Renal cortex interstitium (tissue), 11 donors: ENCODE data around the gene CHKA. TPM values are rescaled to one million over a fixed set of nuclear protein-coding genes. Genes with fewer than 3 reads are reported as not detected.

Source experiments
- DNase-seq, 11 donors: peaks; one replicate each; pipeline ENCODE4 v3.0.0-alpha.2; 2013; ENCODE audit warnings: low read depth in 9 of 11, low spot score in 4 of 11; ENCODE audit errors: extremely low read depth in 1 of 11
- polyA plus RNA-seq, 3 donors: library from polyadenylated mRNA; unstranded; fragments of 120-200 nt; gene quantifications; one replicate each; pipeline ENCODE4 v1.2.1, GENCODE V29; 2013; ENCODE audit not compliant: insufficient read length in 3 of 3

The CHKA gene
- polyA plus RNA-seq, 3 donors = 31.9 to 49.8 (median 36.2) TPM

DNA sequence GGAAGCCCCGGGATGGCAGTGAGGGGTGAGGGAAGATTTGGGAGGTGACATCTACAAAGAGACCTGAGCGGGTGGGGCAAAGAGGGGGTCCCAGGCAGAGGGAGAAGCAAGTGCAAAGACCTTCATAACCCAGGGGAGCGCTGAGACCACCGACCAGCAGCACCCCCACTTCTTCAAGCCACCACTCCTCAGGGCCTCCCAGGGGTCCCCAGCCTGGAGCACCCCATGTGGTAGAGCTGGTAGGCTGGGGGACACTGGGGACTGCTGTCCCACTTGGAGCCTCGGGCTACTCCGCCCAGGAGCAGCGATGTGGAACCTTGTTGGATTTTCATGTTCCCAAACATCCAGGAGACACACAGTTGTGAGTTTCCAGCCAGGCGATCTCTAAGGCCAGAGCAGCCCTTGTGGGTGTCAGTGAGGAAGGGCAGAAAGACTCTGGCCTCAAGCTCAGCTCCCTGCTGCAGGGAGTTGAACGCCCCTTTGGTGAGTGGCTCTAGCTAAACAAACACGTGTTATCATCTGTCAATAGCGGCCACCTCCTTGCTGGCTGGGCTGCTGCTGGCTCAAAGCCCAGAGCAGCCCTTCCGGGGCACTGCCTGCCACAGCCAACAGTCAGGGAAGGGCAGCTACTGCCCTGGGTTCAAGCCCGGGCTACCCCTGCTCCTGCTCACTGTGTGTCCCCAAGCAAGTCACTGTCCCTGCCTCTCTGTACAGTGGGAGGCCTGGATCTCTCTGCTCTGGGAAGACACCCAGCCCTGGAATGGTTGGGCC, 25.7 kb upstream of the CHKA start:
- no peak for DNase-seq

DNA sequence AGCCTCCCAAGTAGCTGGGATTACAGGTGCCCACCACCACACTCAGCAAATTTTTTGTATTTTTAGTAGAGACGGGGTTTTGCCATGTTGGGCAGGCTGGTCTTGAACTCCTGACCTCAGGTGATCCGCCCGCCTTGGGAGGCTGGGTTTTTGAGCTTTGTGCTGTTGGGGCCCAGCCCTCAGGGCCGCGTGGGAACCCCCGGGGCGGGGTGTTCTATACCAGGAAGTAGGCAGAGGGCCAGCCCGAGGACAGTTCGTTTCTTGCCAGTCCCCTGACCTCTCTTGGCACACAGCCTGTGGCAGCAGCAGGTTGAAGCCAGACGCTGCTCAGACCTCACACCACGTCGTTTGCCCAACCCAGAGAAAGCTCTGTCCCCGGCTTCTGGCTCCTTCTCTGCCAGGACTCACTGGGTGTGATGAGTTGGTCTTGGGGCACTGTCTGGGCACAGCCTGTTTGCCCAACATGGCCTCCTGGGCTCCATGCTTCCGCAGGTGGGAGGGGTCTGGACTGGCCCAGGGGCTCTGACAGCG, 24.9 kb upstream of the CHKA start:
- DNase-seq = no peak

DNA sequence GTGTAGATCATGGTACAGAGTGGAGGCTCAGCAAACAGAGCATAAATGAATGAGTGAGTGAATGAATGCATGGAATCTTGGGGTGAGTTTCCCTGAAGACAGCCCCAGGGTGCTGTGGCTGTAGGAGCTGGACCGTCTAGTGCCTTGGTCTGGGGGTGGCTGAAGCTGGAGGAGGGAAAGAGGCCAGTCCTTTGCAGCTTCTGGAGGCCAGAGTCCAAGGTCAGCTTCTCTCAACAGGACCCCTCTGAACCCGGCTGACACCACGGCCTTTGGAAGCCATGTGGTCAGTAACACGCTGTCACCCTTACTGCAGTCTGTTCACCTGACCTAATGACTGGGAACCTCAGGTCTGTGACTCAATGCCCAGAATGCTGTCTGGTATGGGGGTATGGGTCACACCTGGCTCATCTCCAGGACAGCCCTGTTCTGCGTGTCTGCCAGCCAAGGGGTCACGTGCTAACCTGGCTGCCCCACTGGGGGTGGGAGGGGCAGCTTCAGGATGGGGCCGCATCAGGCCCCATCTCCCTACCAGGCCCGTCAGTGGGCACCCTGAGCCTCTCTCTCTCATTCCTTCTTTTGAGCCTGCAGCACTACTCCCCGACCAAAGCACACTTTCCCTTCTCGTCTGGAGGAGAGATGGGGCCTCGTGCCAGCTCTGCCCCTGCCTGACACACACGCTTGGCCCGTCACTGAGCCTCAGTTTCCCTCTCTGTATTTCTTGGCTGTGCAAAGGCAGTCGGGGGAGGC, 24.1 kb upstream of the CHKA start:
- DNase-seq = no peak

DNA sequence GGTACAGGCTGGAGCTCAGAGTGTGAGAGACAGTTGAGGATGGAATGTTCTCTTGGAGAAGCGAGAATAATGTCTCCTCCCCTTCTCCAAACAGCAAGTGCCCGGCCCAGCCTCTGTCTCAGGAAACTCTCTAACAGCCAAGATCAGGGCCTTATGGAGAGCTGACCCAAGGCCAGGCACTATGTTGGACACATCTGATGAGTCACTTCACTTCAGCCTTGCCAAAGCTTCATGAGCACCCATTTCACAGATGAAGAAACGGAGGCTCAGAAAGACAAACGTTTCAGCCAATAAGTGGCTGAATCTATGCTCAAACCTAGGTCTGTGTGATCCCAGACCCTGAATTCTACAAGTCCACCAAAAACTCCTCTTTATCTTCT, 22.1 kb upstream of the CHKA start:
- no peak for DNase-seq

DNA sequence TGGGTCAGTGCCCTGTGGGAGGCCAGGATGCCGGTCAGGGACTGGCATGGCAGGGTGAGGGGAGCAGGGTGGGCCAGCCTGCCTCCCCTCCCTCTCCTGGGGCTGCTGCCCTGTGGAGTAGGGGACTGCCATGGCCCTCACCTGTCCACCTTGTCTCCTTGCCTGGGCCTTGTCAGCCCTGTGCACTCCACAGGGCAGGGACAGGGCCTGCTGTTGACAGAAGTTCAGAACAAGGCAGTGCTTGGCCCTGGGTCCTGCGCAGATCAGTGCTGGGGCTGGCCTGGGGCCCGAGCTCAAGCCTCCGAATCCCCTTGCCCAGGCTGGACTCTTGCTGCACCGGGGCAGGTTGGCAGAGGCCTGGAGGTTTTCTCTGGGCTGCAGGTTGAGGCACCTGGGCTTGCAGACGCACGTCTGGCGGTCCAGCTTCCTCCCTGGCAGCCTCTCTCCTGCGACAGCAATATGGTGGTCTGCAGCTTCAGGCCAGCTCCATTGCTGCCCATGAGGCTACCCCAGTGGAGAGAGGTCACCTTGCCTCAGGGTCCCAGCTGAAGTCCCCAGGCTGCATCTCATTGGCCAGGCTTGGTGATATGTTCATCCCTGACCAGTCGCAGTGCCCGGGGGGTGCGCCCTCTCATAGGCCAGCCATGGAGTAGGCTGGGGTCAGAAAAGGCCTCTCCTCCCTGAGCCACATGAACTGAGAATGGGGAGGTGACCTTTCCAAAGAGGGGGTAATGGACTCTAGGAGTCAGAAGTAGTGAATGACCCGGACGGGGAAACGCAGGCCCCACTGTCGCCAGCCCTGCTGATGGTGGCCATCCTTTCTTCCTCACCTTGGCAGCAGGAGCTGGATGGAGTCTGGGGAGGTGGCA, 21.5 kb upstream of the CHKA start:
- DNase-seq = no peak

DNA sequence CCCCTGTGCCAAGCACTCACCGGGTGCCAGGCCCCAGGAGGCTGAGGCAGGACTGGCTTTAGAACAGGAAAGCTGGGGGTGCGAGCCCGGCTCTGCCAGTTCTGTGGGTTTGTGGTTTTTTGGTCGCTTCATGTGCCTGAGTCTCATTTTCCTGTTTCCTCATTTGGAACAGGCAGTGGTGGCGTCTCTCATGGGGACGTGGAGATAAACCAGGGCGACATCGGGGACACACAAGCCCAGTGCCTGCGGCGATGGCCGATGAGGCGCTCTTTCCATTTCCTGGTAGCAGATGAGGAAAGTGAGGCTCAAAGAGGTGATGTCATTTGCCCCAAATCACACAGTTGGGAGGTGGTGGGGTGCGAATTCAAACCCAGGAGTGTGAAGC, 20.8 kb upstream of the CHKA start:
- no peak for DNase-seq

DNA sequence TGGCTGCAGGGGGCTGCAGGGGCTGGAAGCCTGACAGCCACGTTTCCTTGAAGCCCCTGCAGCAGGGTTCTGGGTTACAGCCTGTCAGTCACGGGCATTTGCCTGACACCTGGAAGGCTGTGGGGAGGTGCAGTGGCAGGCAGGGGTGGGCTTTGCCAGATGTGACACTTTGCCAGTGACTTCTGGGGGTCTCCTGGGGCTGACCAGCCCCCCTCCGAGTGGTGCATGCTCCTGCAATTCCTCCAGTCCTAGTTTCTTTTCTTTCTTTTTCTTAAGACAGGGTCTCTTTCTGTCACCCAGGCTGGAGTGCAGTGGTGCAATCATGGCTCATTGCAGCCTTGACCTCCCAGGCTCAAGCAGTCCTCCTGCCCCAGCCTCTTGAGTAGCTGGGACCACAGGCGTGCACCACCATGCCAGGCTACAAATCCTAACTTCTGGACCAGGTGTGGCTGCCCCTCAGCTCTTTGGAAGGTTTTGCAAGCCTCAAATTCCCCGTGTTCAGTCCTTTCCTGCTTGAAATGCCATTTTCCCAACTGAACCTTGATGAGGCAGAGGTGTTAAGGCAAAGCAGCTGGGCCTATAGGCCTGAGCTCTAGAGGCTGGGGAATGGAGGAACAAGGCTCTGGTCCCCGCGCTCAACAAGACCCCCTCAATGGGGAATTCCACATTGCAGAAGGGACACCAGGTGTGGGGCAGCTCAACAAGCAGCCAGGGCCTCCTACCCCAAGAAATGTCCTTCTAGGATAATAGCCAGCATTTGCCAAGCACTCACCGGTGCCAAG, 20.2 kb upstream of the CHKA start:
- DNase-seq = no peak

DNA sequence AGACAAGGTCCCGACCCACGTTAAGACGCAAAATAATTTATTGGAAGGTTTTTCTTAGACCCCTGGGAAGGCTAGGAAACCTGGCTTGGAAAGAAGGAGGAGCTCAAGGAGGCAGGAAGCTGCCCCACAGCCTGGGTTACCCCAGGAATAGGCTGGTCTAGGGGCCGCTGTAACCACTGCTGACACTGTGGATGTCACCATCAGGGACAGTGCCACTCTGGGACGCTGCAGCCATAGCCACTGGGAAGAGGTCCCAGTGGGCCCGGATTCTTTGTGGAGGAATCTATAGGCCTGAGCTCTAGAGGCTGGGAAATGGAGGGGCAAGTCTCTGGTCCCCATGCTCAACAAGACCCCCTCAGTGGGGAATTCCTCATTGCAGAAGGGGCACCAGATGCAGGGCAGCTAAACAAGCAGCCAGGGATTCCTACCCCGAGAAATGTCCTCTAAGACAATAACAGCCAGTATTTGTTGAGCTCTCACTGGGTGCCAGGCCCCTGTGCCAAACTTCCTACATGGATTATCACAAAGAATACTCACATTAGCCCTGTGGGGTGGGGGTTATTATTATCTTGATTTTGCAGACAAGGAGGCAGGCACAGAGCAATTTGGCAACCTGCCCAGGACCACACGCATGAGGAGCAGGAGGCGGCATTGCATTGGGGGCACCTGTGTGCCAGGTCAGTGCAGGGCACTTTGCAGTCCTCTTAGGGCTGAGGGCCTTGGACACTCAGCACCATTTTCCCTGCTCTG, 19.5 kb upstream of the CHKA start:
- DNase-seq = no peak

DNA sequence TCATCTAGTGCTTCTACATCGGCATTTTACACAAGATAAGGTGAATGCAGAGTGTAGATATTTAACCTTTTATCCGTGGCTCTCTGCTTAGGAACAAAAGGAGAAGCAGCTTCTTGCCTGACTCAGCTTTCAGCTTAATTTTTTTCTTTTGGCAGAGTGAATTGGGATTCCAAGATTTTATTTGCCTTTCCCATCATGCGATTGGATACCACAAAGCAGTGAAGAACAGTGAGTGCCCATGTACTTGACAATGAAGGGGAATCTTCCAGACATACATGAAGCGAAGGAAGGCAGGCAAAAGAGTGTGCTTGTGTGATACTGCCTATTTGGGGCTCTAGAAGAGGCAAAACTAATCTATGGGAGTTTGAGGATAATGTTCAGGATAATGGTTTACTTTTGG, 17.0 kb upstream of the CHKA start:
- no peak for DNase-seq

DNA sequence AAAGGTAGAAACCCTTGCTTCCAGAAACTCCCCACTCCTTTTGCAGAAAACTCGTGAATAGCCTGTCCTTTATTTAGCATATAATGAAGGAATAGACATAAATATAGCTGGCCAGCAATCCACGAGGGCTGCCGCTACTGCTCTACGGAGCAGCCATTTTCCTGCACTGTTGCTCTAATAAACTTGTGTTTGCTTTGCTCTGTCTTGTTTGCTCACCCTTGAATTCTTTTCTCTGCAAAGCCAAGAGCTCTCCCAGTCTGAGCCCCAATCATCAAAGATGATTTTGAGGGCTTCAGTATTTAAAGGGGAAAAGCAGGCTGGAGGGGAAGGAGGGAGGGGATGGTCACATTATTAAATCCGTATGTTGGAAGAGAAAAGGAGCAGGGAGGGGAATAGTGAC, 16.6 kb upstream of the CHKA start:
- no peak for DNase-seq

DNA sequence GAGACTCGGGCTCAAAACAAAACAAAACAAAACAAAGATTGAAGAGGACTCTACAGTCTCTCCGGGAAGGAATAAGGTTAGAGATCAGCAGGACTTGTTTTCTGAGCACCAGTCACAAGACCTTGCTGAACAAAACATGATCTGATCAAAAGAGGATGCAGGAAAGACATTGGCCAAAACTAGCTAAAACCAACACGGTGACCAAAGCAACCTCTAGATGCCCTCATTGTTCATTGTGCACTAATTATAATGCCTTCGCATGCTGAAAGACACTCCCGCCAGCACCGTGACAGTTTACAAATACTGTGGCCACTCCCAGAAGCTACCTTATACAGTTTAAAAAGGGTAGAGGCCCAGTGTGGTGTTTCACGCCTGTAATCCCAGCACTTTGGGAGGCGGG, 15.7 kb upstream of the CHKA start:
- DNase-seq = no peak

DNA sequence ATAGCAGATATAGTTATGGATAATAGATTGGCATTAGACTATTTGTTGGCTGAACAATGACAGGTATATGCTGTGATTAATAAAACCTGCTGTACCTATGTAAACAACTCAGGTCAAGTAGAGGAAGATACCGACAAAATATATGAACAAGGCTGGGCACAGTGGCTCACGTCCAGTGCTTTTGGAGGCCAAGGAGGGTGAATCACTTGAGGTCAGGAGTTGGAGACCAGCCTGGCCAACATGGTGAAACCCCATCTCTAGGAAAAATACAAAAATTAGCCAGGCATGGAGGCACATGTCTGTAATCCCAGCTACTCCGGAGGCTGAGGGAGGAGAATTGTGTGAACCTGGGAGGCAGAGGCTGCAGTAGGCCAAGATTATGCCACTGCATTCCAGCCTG, 14.0 kb upstream of the CHKA start:
- no peak for DNase-seq

DNA sequence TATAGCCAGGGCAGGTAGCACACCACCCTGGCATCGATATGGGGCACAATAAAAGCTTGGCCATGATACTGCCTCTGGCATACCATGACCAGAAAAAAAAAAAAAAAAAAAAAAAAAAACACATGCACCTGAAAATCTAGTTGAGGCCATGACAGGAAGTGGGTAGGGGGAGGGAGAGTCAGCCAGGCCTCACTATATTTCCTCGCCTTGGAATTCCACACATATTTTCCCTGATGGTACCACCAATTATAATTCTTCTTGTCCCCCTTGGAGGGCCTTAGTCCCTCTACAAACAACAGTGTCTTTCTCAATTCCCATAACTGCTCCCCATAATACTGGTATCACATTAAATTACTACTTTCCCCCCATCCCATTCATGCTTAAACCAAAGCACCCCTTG, 12.6 kb upstream of the CHKA start:
- DNase-seq = no peak

DNA sequence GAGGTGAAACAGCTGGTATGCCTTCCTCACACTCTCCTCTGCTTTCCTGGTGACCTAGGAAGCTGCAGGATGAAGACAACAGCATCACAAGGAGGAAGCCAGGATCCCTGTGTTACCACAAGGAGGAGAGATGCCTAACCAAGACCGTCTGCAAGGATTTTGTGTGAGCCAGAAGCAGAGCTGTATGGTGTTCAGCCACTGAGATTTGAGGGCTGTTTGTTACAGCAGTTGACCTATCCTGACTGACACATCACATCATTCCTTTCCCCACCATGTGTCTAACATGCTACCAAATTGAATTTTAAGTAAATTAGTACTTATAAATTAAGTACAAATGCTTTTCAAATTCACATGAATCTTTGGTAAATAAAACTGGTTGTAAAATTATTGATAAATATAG, 8.9 kb upstream of the CHKA start:
- no peak for DNase-seq

DNA sequence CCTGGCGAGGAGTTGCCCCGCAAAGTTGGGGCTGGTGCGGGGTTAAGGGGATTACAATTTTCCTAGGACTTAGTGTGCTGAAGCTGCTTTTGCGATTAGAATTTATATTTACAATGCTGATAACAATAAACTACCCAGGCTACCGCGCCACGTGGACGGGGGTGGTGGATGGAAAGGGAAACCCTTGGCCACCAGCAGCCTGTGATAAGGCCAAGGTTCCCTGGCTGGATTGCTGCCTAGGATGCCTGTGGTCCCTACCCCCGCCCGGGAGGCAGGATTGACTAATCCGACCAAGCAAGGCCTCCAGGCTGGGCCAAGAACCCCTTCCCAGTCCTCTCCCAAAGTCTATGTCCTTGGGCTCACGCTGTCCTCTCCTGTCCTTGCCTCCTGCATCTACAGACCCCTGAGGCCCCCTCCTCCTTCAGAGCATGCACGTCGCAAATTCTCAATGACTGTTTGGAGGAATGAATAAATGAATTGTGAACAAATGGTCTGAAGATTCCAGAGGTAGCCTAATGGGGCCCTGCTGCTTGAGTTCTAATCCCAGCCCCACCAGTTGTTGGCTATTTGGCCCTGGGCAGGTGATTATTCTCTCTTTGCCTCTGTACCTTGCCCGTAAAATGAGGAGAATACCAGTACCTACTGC, 7.6 kb upstream of the CHKA start:
- peak in 1 of 11 donors; percentile 47 for DNase-seq

DNA sequence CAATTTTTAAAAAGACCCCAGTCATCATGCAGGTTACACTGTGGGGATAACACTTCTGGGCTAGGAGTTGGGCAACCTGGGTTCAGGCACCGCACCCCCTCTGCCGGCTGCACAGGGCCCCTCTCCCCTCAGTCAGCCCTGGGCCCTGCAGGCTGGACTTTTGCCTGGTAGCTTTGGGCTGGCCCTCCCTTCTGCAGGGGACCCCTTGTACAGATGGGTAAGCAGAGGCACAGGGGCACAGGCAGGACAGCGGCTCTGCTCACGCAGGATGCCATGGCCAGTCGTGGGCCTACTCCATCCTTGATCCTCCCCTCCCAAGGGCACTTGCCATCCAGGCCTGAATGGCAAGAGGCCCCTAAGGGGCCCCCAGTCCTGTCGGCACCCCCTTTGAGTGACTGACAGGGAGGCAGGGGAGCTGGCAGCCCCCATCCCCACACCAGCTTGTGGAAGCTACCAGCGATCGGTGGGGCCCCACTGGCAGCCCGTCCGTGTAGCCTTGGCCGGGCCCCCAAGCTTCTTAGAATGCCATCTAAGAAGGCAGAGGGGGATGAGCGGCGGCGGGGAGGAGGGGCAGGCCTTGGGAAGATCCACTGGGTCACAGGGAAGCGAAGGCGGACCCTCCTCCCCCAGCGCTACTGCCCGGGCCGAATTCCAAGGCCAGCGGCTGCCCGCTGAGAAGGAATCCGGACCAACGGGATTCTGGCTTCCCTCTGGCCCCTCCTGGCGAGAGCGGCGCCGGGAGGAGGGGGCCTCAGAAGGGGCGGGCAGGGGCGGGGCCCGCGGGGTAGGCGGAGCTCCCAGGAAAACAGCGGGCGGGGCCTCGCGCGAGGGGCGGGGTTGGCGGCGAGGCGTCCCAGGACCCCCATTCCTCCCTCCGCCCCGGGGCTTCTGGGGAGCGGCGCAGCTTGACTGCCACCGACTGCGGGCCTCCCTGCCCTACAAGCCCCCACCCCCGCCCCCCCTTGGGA, 6.8 kb upstream of the CHKA start:
- DNase-seq = peak; percentile 61 to 88 (median 79)

DNA sequence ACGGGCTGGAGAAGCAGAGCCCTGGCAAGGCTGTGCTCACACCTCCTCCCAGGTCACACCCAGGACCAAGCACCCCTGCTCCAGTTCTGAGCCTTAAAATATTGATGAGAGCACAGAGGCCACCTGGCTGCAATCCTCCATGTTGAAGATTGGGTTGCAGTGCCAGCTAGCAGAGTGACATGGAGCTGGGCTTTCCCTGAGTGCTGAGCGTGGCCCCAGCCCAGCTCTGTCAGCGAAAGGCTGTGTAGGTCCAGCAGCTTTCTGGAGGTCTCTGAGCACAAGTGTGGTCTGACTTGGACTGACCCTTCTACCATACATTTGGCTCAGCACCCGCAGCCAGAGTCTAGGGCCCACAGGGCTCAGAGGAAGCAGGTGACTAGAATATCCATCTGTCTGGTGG, 4.0 kb upstream of the CHKA start:
- no peak for DNase-seq
